Breast epithelium (tissue), 4 donors: ENCODE results near the gene LRP1. TPM values are rescaled to one million over a fixed set of nuclear protein-coding genes. Genes with fewer than 3 reads are reported as not detected.

ENCODE experiments used
- DNase-seq, 2 donors: peaks; one replicate each; pipeline ENCODE4 v3.0.0-alpha.2; 2019; ENCODE audit warnings: low spot score in 2 of 2
- H3K27ac ChIP-seq, 2 donors: fragments of 200-600 bp; sonication (generic) in 1 of 2; one replicate each; pipeline ENCODE4 v1.5.1; 2016 to 2019; ENCODE audit warnings: mild to moderate bottlenecking in 1 of 2
- H3K27me3 ChIP-seq, 2 donors: fragments of 200-600 bp; sonication (generic) in 1 of 2; one replicate each; pipeline versions ENCODE4 v1.5.1 to v1.6.0; 2017 to 2019; ENCODE audit warnings: control low read depth in 1 of 2, mild to moderate bottlenecking in 1 of 2
- H3K36me3 ChIP-seq: fragments of 200-600 bp; one replicate; pipeline ENCODE4 v1.5.1; 2019
- H3K4me1 ChIP-seq, 2 donors: fragments of 200-600 bp; sonication (generic); one replicate each; pipeline ENCODE4 v1.5.1; 2016 to 2019; ENCODE audit warnings: control low read depth in 1 of 2
- H3K4me3 ChIP-seq, 3 donors: fragments of 200-600 bp; sonication (generic); 1 replicate in 2 of 3; 2 replicates in 1 of 3; pipeline ENCODE4 v1.5.1; 2016 to 2019; ENCODE audit warnings: mild to moderate bottlenecking in 3 of 3, moderate library complexity in 2 of 3
- H3K9me3 ChIP-seq, 2 donors: fragments of 200-600 bp; sonication (generic) in 1 of 2; one replicate each; pipeline ENCODE4 v1.5.1; 2016 to 2019; ENCODE audit warnings: control low read depth in 1 of 2
- CTCF ChIP-seq, 3 donors: fragments of 450-650 bp; IDR thresholded peaks; one replicate each; pipeline ENCODE4 v1.5.1; 2016 to 2017; ENCODE audit warnings: antibody characterized with exemption in 3 of 3, mild to moderate bottlenecking in 3 of 3, moderate library complexity in 3 of 3
- POLR2A ChIP-seq: fragments of 450-650 bp; IDR thresholded peaks from one replicate; pipeline ENCODE4 v1.6.1; 2016; ENCODE audit warnings: antibody characterized with exemption, mild to moderate bottlenecking, moderate library complexity
- POLR2AphosphoS5 ChIP-seq, 3 donors: sonication (generic); formaldehyde crosslinking; IDR thresholded peaks; one replicate each; pipeline ENCODE4 v1.6.1; 2017; ENCODE audit warnings: antibody characterized with exemption in 3 of 3
- intact Hi-C: fragments of 100-400 bp; cut with DNase I; formaldehyde crosslinking; loops from one replicate; pipeline ENCODE4 v1.15.1; 2023; ENCODE audit warnings: low total_unique reads
- total RNA-seq, 3 donors: library from RNA; depleted of rRNA; stranded (reverse); fragments of >200 nt; gene quantifications; one replicate each; pipeline ENCODE4 v1.1.0, GENCODE V29; 2016

Gene LRP1
- total RNA-seq, 3 donors from 2014 or later: 102 to 894 (median 240) TPM

GRCh38 chr12:57226588-57227314, 98.5 kb downstream of the LRP1 start:
- Histone ChIP-seq H3K36me3 (no peaks in the 10 kb centered on the region), H3K4me1 (peaks cover 0 to 4% of the 10 kb centered on the region in 2 donors), H3K9me3 (no peaks in the 10 kb centered on the region), H3K27ac (no peak overlapping the region), H3K4me3 (peak overlapping the region in 2 of 3 donors; percentile 35 to 45), H3K27me3 (peaks cover 2 to 51% of the 10 kb centered on the region in 2 donors)
- intact Hi-C loops: no loop called here
- TF ChIP-seq CTCF (IDR thresholded peaks at IDR 0.05) (no peak), POLR2AphosphoS5 (IDR thresholded peaks at IDR 0.05) (no peak), POLR2A (no peak)
- DNase-seq: no peak

- TF ChIP-seq POLR2AphosphoS5 (IDR thresholded peaks at IDR 0.05): no peak
- TF ChIP-seq CTCF (IDR thresholded peaks at IDR 0.05): no peak
- no peak for TF ChIP-seq POLR2A
- Histone ChIP-seq H3K36me3 (no peaks in the 10 kb centered on the region), H3K9me3 (no peaks in the 10 kb centered on the region), H3K4me1 (peaks cover 0 to 4% of the 10 kb centered on the region in 2 donors), H3K27me3 (peaks cover 2 to 43% of the 10 kb centered on the region in 2 donors), H3K4me3 (peak overlapping the region in 2 of 3 donors; percentile 35 to 45), H3K27ac (no peak overlapping the region)
- intact Hi-C loops: no loop called here
- no peak for DNase-seq
Measured at GRCh38 chr12:57227315-57228115, 99.2 kb downstream of the LRP1 start.

GRCh38 chr12:57229046-57229633, 100.9 kb downstream of the LRP1 start:
- DNase-seq: no peak
- H3K9me3 ChIP-seq: no peaks in the 10 kb centered on the region
- H3K27ac ChIP-seq: peak overlapping the region in 1 of 2 donors; percentile 73
- H3K36me3 ChIP-seq: no peaks in the 10 kb centered on the region
- peaks cover 0 to 4% of the 10 kb centered on the region in 2 donors for H3K4me1 ChIP-seq
- H3K27me3 ChIP-seq: peaks cover 0 to 30% of the 10 kb centered on the region in 2 donors
- intact Hi-C loops: no loop called here
- TF ChIP-seq CTCF (IDR thresholded peaks at IDR 0.05) (peak; percentile 9 to 46 (median 26)), POLR2A (no peak)
- H3K4me3 ChIP-seq: peak overlapping the region; percentile 57 to 80 (median 66)

- H3K9me3 ChIP-seq: no peaks in the 10 kb centered on the region
- H3K4me1 ChIP-seq: peaks cover 0 to 4% of the 10 kb centered on the region in 2 donors
- DNase-seq: peak; percentile 85 to 87
- H3K4me3 ChIP-seq: peak within 1 kb of the TSS; percentile 57 to 80 (median 66)
- intact Hi-C loops: no loop called here
- no peaks in the 10 kb centered on the region for H3K36me3 ChIP-seq
- TF ChIP-seq POLR2AphosphoS5 (IDR thresholded peaks at IDR 0.05) (peak; percentile 15 to 67 (median 39)), POLR2A (no peak)
- H3K27ac ChIP-seq: peak within 1 kb of the TSS; percentile 73 to 78
- peaks cover 0 to 23% of the 10 kb centered on the region in 2 donors for H3K27me3 ChIP-seq
Measured at GRCh38 chr12:57229634-57230380, 101.5 kb downstream of the LRP1 start, which contains the start of gene SHMT2. TSS of gene SHMT2 (plus strand) at chr12:57229711. CDS start at chr12:57229779, 68 bp downstream.
